Measurements from ENCODE around the gene KCNQ1OT1.

GRCh38 chr11:2686360-2687222 is 13.2 kb downstream of the KCNQ1OT1 start:
- TF ChIP-seq YY1 (IDR thresholded peaks at IDR 0.05) = no peak
- no peak for TF ChIP-seq CTCF (IDR thresholded peaks at IDR 0.05; ENCODE audit: low read depth, low read length, missing input control)
- TF ChIP-seq TAF1 (conservative IDR thresholded peaks at IDR 0.05) = no peak
- TF ChIP-seq MAX (IDR thresholded peaks at IDR 0.05) = no peak
- TF ChIP-seq REST (IDR thresholded peaks at IDR 0.05) = no peak
